CD4-positive, alpha-beta T cell treated with Interleukin-10 for 1 hour (primary cell): Measurements from ENCODE around the gene DPM3.

Experiments used
- DNase-seq: peaks from one replicate; pipeline ENCODE4 v3.0.0-alpha.2; 2020

DPM3 gene

DNA sequence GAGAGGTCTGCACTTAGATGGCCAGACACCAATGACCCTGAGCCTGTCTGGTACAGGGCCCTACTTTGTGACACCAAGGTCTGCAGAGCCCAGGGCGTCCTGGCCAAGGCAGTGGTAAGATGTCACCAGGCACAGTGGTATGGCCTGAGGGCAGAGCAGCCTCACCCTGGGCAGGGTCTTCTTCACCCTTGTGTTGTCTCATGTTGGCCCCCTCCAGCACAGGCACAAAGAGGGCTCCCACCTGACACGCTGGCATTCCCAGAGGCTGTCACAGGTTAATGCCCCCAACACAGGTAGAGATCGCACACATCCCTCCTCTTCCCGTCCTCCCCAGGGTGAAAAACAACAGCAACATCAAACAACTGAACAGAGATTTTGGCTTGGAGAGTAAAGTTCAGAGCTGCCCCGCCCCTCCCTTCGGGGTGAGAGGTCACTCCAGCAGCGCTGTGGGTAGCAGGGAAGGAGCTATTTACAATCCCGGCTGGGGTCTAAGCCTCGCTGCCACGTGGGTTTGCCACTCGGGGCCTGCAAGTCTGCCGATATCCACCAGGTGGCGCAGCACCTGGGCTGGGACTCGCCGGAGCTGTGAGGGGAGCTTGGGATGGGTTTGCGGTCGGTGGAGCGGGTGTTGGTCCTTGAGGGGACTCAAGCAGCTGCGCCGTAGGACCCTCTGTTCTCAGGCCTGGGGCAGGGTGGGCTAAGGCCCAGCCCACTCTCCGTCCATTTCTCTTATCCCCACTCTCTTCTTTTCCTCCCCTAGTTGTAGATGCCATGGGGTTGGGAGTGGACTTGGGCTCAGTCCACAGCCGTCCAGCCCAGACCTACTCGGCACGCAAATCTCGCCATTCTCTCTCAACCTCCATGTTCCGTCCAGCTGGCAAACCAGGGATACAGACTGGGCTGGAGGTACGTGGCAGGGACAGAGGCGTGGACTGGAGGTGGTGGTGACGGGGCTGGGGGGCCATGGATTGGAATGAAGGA, 49.0 kb downstream of the DPM3 start:
- peak; percentile 83 for DNase-seq
